Cardiac muscle cell (in vitro differentiated cells and primary cell): ENCODE data around the gene CACNA1A. TPM values are rescaled to one million over a fixed set of nuclear protein-coding genes. Genes with fewer than 3 reads are reported as not detected.

Experiments used
- DNase-seq, 2 donors: peaks; one replicate each; pipeline versions ENCODE4 v3.0.0 to v3.0.0-alpha.2; 2010 to 2017; ENCODE audit warnings: low read depth in 1 of 2, low spot score in 1 of 2
- H3K27ac ChIP-seq: fragments of 200-600 bp; sonication (generic); 2 replicates; pipeline ENCODE4 v1.5.1; 2016
- H3K27me3 ChIP-seq: fragments of 200-600 bp; sonication (generic); 2 replicates; pipeline ENCODE4 v1.6.0; 2016; ENCODE audit warnings: control low read depth
- H3K36me3 ChIP-seq: fragments of 200-600 bp; sonication (generic); 2 replicates; pipeline ENCODE4 v1.5.1; 2016; ENCODE audit warnings: control low read depth
- H3K4me1 ChIP-seq: fragments of 200-600 bp; sonication (generic); 2 replicates; pipeline ENCODE4 v1.8.1; 2017; ENCODE audit warnings: low read depth, mild to moderate bottlenecking, mixed run types
- H3K4me3 ChIP-seq: fragments of 200-600 bp; sonication (generic); 2 replicates; pipeline ENCODE4 v1.5.1; 2016; ENCODE audit warnings: mild to moderate bottlenecking
- H3K9me3 ChIP-seq: fragments of 200-600 bp; sonication (generic); 2 replicates; pipeline ENCODE4 v1.5.1; 2017; ENCODE audit warnings: low read depth, mild to moderate bottlenecking, control low read depth
- CTCF ChIP-seq: IDR thresholded peaks from 2 replicates; pipeline ENCODE4 v1.5.1; 2012; ENCODE audit warnings: low read depth, mild to moderate bottlenecking, low read length
- polyA plus RNA-seq: library from polyadenylated mRNA; unstranded; fragments of >200 nt; fragmentation: Nextera tagmentation; extraction: Ambion mirVana; gene quantifications from 2 replicates; pipeline ENCODE4 v1.2.1, GENCODE V29; 2016
- total RNA-seq: library from RNA; depleted of rRNA; stranded (reverse); fragments of >200 nt; gene quantifications from 2 replicates; pipeline ENCODE4 v1.2.3, GENCODE V29; 2016

The CACNA1A gene
- total and polyA plus RNA-seq, 2 experiments from 2014 or later, result 5.6 to 6.8 TPM

- Histone ChIP-seq H3K4me3 (no peak overlapping the region), H3K27me3 (no peaks in the 10 kb centered on the region), H3K9me3 (no peaks in the 10 kb centered on the region), H3K36me3 (no peaks in the 10 kb centered on the region), H3K4me1 (no peaks in the 10 kb centered on the region), H3K27ac (no peak overlapping the region)
- TF ChIP-seq CTCF, result no peak
- DNase-seq, result no peak
Measured at GRCh38 chr19:13269348-13269747, 236.9 kb downstream of the CACNA1A start.

GRCh38 chr19:13267889-13268288 is 238.4 kb downstream of the CACNA1A start:
- Histone ChIP-seq H3K4me3 (no peak overlapping the region), H3K27me3 (no peaks in the 10 kb centered on the region), H3K4me1 (no peaks in the 10 kb centered on the region), H3K9me3 (no peaks in the 10 kb centered on the region), H3K36me3 (no peaks in the 10 kb centered on the region), H3K27ac (no peak overlapping the region)
- no peak for DNase-seq
- TF ChIP-seq CTCF, result no peak

GRCh38 chr19:13267131-13267530 is 239.1 kb downstream of the CACNA1A start:
- Histone ChIP-seq H3K4me1 (no peaks in the 10 kb centered on the region), H3K36me3 (no peaks in the 10 kb centered on the region), H3K27me3 (no peaks in the 10 kb centered on the region), H3K27ac (no peak overlapping the region), H3K4me3 (no peak overlapping the region), H3K9me3 (no peaks in the 10 kb centered on the region)
- no peak for TF ChIP-seq CTCF
- DNase-seq, result no peak

GRCh38 chr19:13262450-13262849 is 243.8 kb downstream of the CACNA1A start:
- DNase-seq, result peak; percentile 53 to 69
- H3K27me3 ChIP-seq, result no peaks in the 10 kb centered on the region
- H3K27ac ChIP-seq, result no peak overlapping the region
- no peaks in the 10 kb centered on the region for H3K9me3 ChIP-seq
- H3K36me3 ChIP-seq, result no peaks in the 10 kb centered on the region
- no peak overlapping the region for H3K4me3 ChIP-seq
- TF ChIP-seq CTCF, result peak; percentile 53
- H3K4me1 ChIP-seq, result no peaks in the 10 kb centered on the region

- no peak for TF ChIP-seq CTCF
- peak in 1 of 2 donors; percentile 55 for DNase-seq
Measured at GRCh38 chr19:13260883-13261653, 245.2 kb downstream of the CACNA1A start.

More at GRCh38 chr19:13260883-13261653, 245.2 kb downstream of the CACNA1A start:
- H3K27ac ChIP-seq, result no peak overlapping the region
- H3K4me3 ChIP-seq, result no peak overlapping the region
- H3K36me3 ChIP-seq, result no peaks in the 10 kb centered on the region
- H3K4me1 ChIP-seq, result no peaks in the 10 kb centered on the region
- H3K9me3 ChIP-seq, result no peaks in the 10 kb centered on the region
- H3K27me3 ChIP-seq, result no peaks in the 10 kb centered on the region
